ENCODE results near the gene CCDC188. TPM values are rescaled to one million over a fixed set of nuclear protein-coding genes. Genes with fewer than 3 reads are reported as not detected.
A peak's percentile ranks its signal among the peaks of the same experiment; 100 is the strongest.

Gene CCDC188
- total and polyA plus RNA-seq, 2 of the 13 experiments (the other 11 are each of a cell fraction or from before 2014, with no cell fraction given), result not detected

- H4K20me1 ChIP-seq (ENCODE audit: insufficient read depth, low read length), result peaks cover 4% of the 10 kb centered on the region; the same call in 1 of the 2 replicates
- no peak overlapping the region for H2AFZ ChIP-seq (ENCODE audit: low read length)
- H3K79me2 ChIP-seq (ENCODE audit: insufficient read depth, low read length), result peaks cover 5% of the 10 kb centered on the region
- peak overlapping the region; percentile 45 for H3K27ac ChIP-seq (ENCODE audit: extremely low read length, insufficient read depth, low read length)
- no peak for ATAC-seq
- TSS peak; percentile 51 for BruUV-seq (replicated peaks)
- TF ChIP-seq ZBTB20 (CRISPR knock-in tag; IDR thresholded peaks at IDR 0.05; ENCODE audit: borderline replicate concordance, low read depth) (no peak), TAF15 (IDR thresholded peaks at IDR 0.05; ENCODE audit: low read depth, low read length, poor library complexity, severe bottlenecking) (no peak), POLR2A (IDR thresholded peaks at IDR 0.05; ENCODE audit: insufficient read depth in 1 of 2, low read depth in 2 of 2, low read length in 2 of 2) (peak in 1 of 2 experiments; percentile 5; a peak in 2 of 4 replicates)
- no peak overlapping the region for H3K9ac ChIP-seq (ENCODE audit: insufficient read depth, low read depth, low read length)
- no peak for DNase-seq (ENCODE audit: low spot score)
- WGBS (ENCODE audit: low lambda C conversion rate), result over 99% methylated on average over 8 of the region's 9 CpGs
- peaks cover 36 to 94% of the 10 kb centered on the region in 2 experiments for H3K36me3 ChIP-seq (replicated peaks in 1 of 2; ENCODE audit: control insufficient read depth in 1 of 2, insufficient read depth in 2 of 2, low read length in 2 of 2)
- in situ Hi-C loops (cut with HindIII; ENCODE audit: extremely low pct_ligation_motif_present, low pct_unique_long_range_greater_than_20kb) (no loop called here), intact Hi-C loops (cut with micrococcal nuclease; ENCODE audit: unreplicated experiment) (no loop called here)
- no peak overlapping the region for H3K4me2 ChIP-seq (ENCODE audit: low read depth, low read length)
- CTCF ChIA-PET (ENCODE audit: low intra/inter-chr PET ratio, low total read pairs), result no interaction called here
- no peaks in the 10 kb centered on the region for H3K9me3 ChIP-seq (ENCODE audit: low read length)
- POLR2A ChIA-PET, result no interaction called here
- peaks cover 15% of the 10 kb centered on the region for H3K4me1 ChIP-seq (ENCODE audit: insufficient read depth, low read length)
- no peaks in the 10 kb centered on the region for H3K27me3 ChIP-seq (ENCODE audit: control insufficient read depth in 1 of 2, insufficient read depth in 2 of 2, low read length in 2 of 2)
- no peak overlapping the region for H3K4me3 ChIP-seq (replicated peaks in 1 of 3; ENCODE audit: insufficient read depth in 1 of 3, low read depth in 2 of 3, low read length in 3 of 3)
- FAIRE-seq, result no peak
Observed at GRCh38 chr22:20110359-20110985, 40.4 kb downstream of the CCDC188 start.

GRCh38 chr22:20109411-20110358 is 41.2 kb downstream of the CCDC188 start:
- Histone ChIP-seq H3K27ac (ENCODE audit: extremely low read length, insufficient read depth, low read length) (no peak overlapping the region), H3K79me2 (ENCODE audit: insufficient read depth, low read length) (no peaks in the 10 kb centered on the region), H2AFZ (ENCODE audit: low read length) (no peak overlapping the region), H3K9me3 (ENCODE audit: low read length) (no peaks in the 10 kb centered on the region), H3K4me2 (ENCODE audit: low read depth, low read length) (no peak overlapping the region), H4K20me1 (ENCODE audit: insufficient read depth, low read length) (peaks cover 4% of the 10 kb centered on the region; the same call in 1 of the 2 replicates), H3K4me3 (replicated peaks in 1 of 3; ENCODE audit: insufficient read depth in 1 of 3, low read depth in 2 of 3, low read length in 3 of 3) (no peak overlapping the region), H3K9ac (ENCODE audit: insufficient read depth, low read depth, low read length) (no peak overlapping the region), H3K27me3 (ENCODE audit: control insufficient read depth in 1 of 2, insufficient read depth in 2 of 2, low read length in 2 of 2) (no peaks in the 10 kb centered on the region), H3K36me3 (replicated peaks in 1 of 2; ENCODE audit: control insufficient read depth in 1 of 2, insufficient read depth in 2 of 2, low read length in 2 of 2) (peaks cover 42 to 94% of the 10 kb centered on the region in 2 experiments), H3K4me1 (ENCODE audit: insufficient read depth, low read length) (peaks cover 10% of the 10 kb centered on the region)
- in situ Hi-C loops (cut with HindIII; ENCODE audit: extremely low pct_ligation_motif_present, low pct_unique_long_range_greater_than_20kb) (no loop called here), intact Hi-C loops (cut with micrococcal nuclease; ENCODE audit: unreplicated experiment) (no loop called here)
- CTCF ChIA-PET (ENCODE audit: low intra/inter-chr PET ratio, low total read pairs), result no interaction called here
- POLR2A ChIA-PET, result no interaction called here
- 94% methylated on average over 8 of the region's 23 CpGs for WGBS (ENCODE audit: low lambda C conversion rate)
- no peak for TF ChIP-seq ZNF776 (CRISPR knock-in tag; IDR thresholded peaks at IDR 0.05)
- no peak for TF ChIP-seq ZNF264 (CRISPR knock-in tag; IDR thresholded peaks at IDR 0.05)
- TF ChIP-seq RBM22 (optimal IDR thresholded peaks at IDR 0.05; ENCODE audit: low read length), result peak; percentile 66
- no peak for TF ChIP-seq SP4 (CRISPR knock-in tag; IDR thresholded peaks at IDR 0.05)
- TF ChIP-seq POLR2A (IDR thresholded peaks at IDR 0.05; ENCODE audit: insufficient read depth in 1 of 2, low read depth in 2 of 2, low read length in 2 of 2), result peak; percentile 33 to 47; a peak in 2 of 4 replicates
- TF ChIP-seq AGO1 (IDR thresholded peaks at IDR 0.05; ENCODE audit: low read depth, low read length, poor library complexity, severe bottlenecking), result peak; percentile 76
- TF ChIP-seq NONO (IDR thresholded peaks at IDR 0.05), result no peak
- 0 out of 2 replicates have a peak, but pooled peaks have one; percentile 38 for TF ChIP-seq NONO (CRISPR knock-in tag; conservative IDR thresholded peaks at IDR 0.05)
- TF ChIP-seq POLR2G (IDR thresholded peaks at IDR 0.05; ENCODE audit: low read depth, low read length), result peak; percentile 27; the same call in 1 of the 2 replicates
- TF ChIP-seq AGO2 (optimal IDR thresholded peaks at IDR 0.05; ENCODE audit: low read depth, low read length), result peak; percentile 96
- DNase-seq (ENCODE audit: low spot score) (no peak), ATAC-seq (no peak), FAIRE-seq (no peak)
- no TSS peak for BruUV-seq (replicated peaks)
